SK-N-SH treated with all-trans-retinoic acid at 6 μM for 48 hours (cell line): ENCODE measurements around the gene MYLK.

Experiments used
- ATAC-seq: fragments of 200-7000 bp; cut with Tn5 transposase; 3 replicates; pipeline ENCODE4 v1.9.1; 2020; ENCODE audit warnings: mild to moderate bottlenecking, moderate library complexity
- BACH2 ChIP-seq: fragments of 250-450 bp; sonication (Bioruptor Pico); IDR thresholded peaks from 2 replicates; pipeline ENCODE4 v1.9.0; 2021; ENCODE audit warnings: mild to moderate bottlenecking, borderline replicate concordance
- CREB5 ChIP-seq: fragments of 250-450 bp; sonication (Bioruptor Pico); IDR thresholded peaks from 2 replicates; pipeline ENCODE4 v1.5.1; 2020; ENCODE audit warnings: low read depth, mild to moderate bottlenecking, moderate library complexity
- CSDC2 ChIP-seq: fragments of 250-450 bp; sonication (Bioruptor Pico); IDR thresholded peaks from 2 replicates; pipeline ENCODE4 v1.5.0; 2020; ENCODE audit warnings: mild to moderate bottlenecking, moderate library complexity
- CSRNP3 ChIP-seq: fragments of 250-450 bp; sonication (Bioruptor Pico); IDR thresholded peaks from 2 replicates; pipeline ENCODE4 v1.5.1; 2021; ENCODE audit warnings: mild to moderate bottlenecking, moderate library complexity
- ESRRG ChIP-seq: fragments of 250-450 bp; sonication (Bioruptor Pico); IDR thresholded peaks from 2 replicates; pipeline ENCODE4 v1.6.1; 2021; ENCODE audit warnings: mild to moderate bottlenecking
- GLIS3 ChIP-seq: fragments of 250-450 bp; sonication (Bioruptor Pico); IDR thresholded peaks from 2 replicates; pipeline ENCODE4 v1.5.0; 2020; ENCODE audit warnings: mild to moderate bottlenecking, moderate library complexity
- ISL1 ChIP-seq: fragments of 250-450 bp; sonication (Bioruptor Pico); IDR thresholded peaks from 2 replicates; pipeline ENCODE4 v2.1.2; 2022; ENCODE audit warnings: mild to moderate bottlenecking, moderate library complexity
- OSR1 ChIP-seq: fragments of 250-450 bp; sonication (Bioruptor Pico); IDR thresholded peaks from 2 replicates; pipeline ENCODE4 v1.8.0; 2022; ENCODE audit warnings: moderate library complexity, mild to moderate bottlenecking, inconsistent platforms
- POU6F1 ChIP-seq: fragments of 250-450 bp; sonication (Bioruptor Pico); IDR thresholded peaks from 2 replicates; pipeline ENCODE4 v1.8.0; 2021; ENCODE audit warnings: low read depth, mild to moderate bottlenecking, moderate library complexity, borderline replicate concordance
- PPARA ChIP-seq: fragments of 250-450 bp; sonication (Bioruptor Pico); IDR thresholded peaks from 2 replicates; pipeline ENCODE4 v1.5.0; 2020; ENCODE audit warnings: mild to moderate bottlenecking, borderline replicate concordance
- SNAI2 ChIP-seq: fragments of 250-450 bp; sonication (Bioruptor Pico); IDR thresholded peaks from 2 replicates; pipeline ENCODE4 v1.5.0; 2020; ENCODE audit warnings: mild to moderate bottlenecking, moderate library complexity
- TCF4 ChIP-seq: fragments of 250-450 bp; sonication (Bioruptor Pico); IDR thresholded peaks from 2 replicates; pipeline ENCODE4 v1.8.0; 2021; ENCODE audit warnings: mild to moderate bottlenecking, moderate library complexity, borderline replicate concordance
- TOX ChIP-seq: fragments of 250-450 bp; sonication (Bioruptor Pico); IDR thresholded peaks from 2 replicates; pipeline ENCODE4 v1.8.0; 2021; ENCODE audit warnings: mild to moderate bottlenecking, moderate library complexity, borderline replicate concordance
- TSHZ2 ChIP-seq: fragments of 250-450 bp; sonication (Bioruptor Pico); IDR thresholded peaks from 2 replicates; pipeline ENCODE4 v1.5.0; 2020; ENCODE audit warnings: mild to moderate bottlenecking, moderate library complexity
- ZC3H10 ChIP-seq: fragments of 250-450 bp; sonication (Bioruptor Pico); IDR thresholded peaks from 2 replicates; pipeline ENCODE4 v1.5.1; 2021; ENCODE audit warnings: mild to moderate bottlenecking, moderate library complexity
- ZFP3 ChIP-seq: fragments of 250-450 bp; sonication (Bioruptor Pico); IDR thresholded peaks from 2 replicates; pipeline ENCODE4 v1.5.0; 2020; ENCODE audit warnings: mild to moderate bottlenecking, moderate library complexity
- ZFP30 ChIP-seq: fragments of 450-650 bp; formaldehyde crosslinking; IDR thresholded peaks from 2 replicates; pipeline ENCODE4 v1.5.0; 2022; ENCODE audit warnings: mild to moderate bottlenecking, moderate library complexity
- ZNF8 ChIP-seq: fragments of 450-650 bp; formaldehyde crosslinking; IDR thresholded peaks from 2 replicates; pipeline ENCODE4 v1.5.0; 2020; ENCODE audit warnings: mild to moderate bottlenecking, moderate library complexity

MYLK gene

GRCh38 chr3:123576122-123576521 is 308.0 kb downstream of the MYLK start (continued):
- TF ChIP-seq TSHZ2 (CRISPR knock-in tag), result no peak
- no peak for TF ChIP-seq SNAI2 (CRISPR knock-in tag)
- TF ChIP-seq GLIS3 (CRISPR knock-in tag), result no peak
- TF ChIP-seq ZFP3 (CRISPR knock-in tag), result no peak
- TF ChIP-seq PPARA (CRISPR knock-in tag), result no peak
- no peak for TF ChIP-seq ZC3H10 (CRISPR knock-in tag)
- no peak for TF ChIP-seq ZFP30 (CRISPR knock-in tag)
- TF ChIP-seq TCF4 (CRISPR knock-in tag), result no peak
- TF ChIP-seq BACH2, result no peak
- TF ChIP-seq CSDC2 (CRISPR knock-in tag), result no peak
- TF ChIP-seq OSR1 (CRISPR knock-in tag), result no peak
- TF ChIP-seq, all 23 proteins: peak for 0

GRCh38 chr3:123571973-123572365 is 312.2 kb downstream of the MYLK start:
- TF ChIP-seq GLIS3 (CRISPR knock-in tag) (no peak), ISL1 (no peak), POU6F1 (CRISPR knock-in tag) (no peak), CSRNP3 (no peak), ZNF8 (CRISPR knock-in tag) (no peak), ZFP30 (CRISPR knock-in tag) (no peak), TOX (CRISPR knock-in tag) (no peak), ESRRG (CRISPR knock-in tag) (no peak), CREB5 (CRISPR knock-in tag) (no peak), TCF4 (CRISPR knock-in tag) (no peak), OSR1 (CRISPR knock-in tag) (no peak), BACH2 (no peak), ZC3H10 (CRISPR knock-in tag) (no peak)
- no peak for ATAC-seq

- no peak for ATAC-seq
- no peak for TF ChIP-seq ESRRG (CRISPR knock-in tag)
- no peak for TF ChIP-seq TSHZ2 (CRISPR knock-in tag)
- TF ChIP-seq CSRNP3, result no peak
- no peak for TF ChIP-seq BACH2
- no peak for TF ChIP-seq CREB5 (CRISPR knock-in tag)
- no peak for TF ChIP-seq ISL1
- no peak for TF ChIP-seq TCF4 (CRISPR knock-in tag)
- no peak for TF ChIP-seq POU6F1 (CRISPR knock-in tag)
- TF ChIP-seq ZNF8 (CRISPR knock-in tag), result no peak
These were observed 312.7 kb downstream of the MYLK start for GRCh38 chr3:123571264-123571972.
